Natural killer cell treated with Interleukin-12 subunit alpha and Interleukin-12 subunit beta and Interleukin-15 and Interleukin-18, amount 100 ng/mL, for 72 hours (primary cell): ENCODE measurements around the gene SRC. TPM values are rescaled to one million over a fixed set of nuclear protein-coding genes. Genes with fewer than 3 reads are reported as not detected.

Source experiments
- ATAC-seq, 2 donors: fragments of 150-1000 bp; cut with Tn5 transposase in 1 of 2; sonication (Bioruptor Pico), chemical (Tn5 transposase) in 1 of 2; 2 replicates each; pipeline ENCODE4 v1.10.0; 2021
- DNase-seq: peaks from one replicate; pipeline ENCODE4 v3.0.0; 2022; ENCODE audit warnings: low spot score
- H3K27ac Mint-ChIP-seq, 2 donors: 1 replicate in 1 of 2; 2 replicates in 1 of 2; pipeline ENCODE4 v1.8.0; 2022; ENCODE audit warnings: mixed read lengths in 2 of 2, mild to moderate bottlenecking in 1 of 2, moderate library complexity in 1 of 2
- H3K27me3 Mint-ChIP-seq, 2 donors: 1 replicate in 1 of 2; 2 replicates in 1 of 2; pipeline ENCODE4 v1.8.0; 2022; ENCODE audit warnings: mixed read lengths in 2 of 2
- H3K36me3 Mint-ChIP-seq: one replicate; pipeline ENCODE4 v1.8.0; 2022; ENCODE audit warnings: mixed read lengths
- H3K4me1 Mint-ChIP-seq, 2 donors: 1 replicate in 1 of 2; 2 replicates in 1 of 2; pipeline ENCODE4 v1.8.0; 2022; ENCODE audit warnings: low read depth in 2 of 2, mixed read lengths in 2 of 2, mild to moderate bottlenecking in 1 of 2
- H3K4me3 Mint-ChIP-seq: one replicate; pipeline ENCODE4 v1.8.0; 2022; ENCODE audit warnings: mixed read lengths
- H3K9me3 Mint-ChIP-seq: 2 replicates; pipeline ENCODE4 v1.8.0; 2022; ENCODE audit warnings: mixed read lengths
- total RNA-seq, 2 donors: library from RNA; stranded (reverse); gene quantifications; one replicate each; pipeline ENCODE4 v1.2.3, GENCODE V29; 2022

Gene SRC
- total RNA-seq, 2 donors from 2014 or later = 6.8 to 8.6 TPM

- Mint-ChIP-seq H3K9me3 (no peaks in the 10 kb centered on the region), H3K27ac (no peak overlapping the region), H3K27me3 (no peaks in the 10 kb centered on the region), H3K4me3 (no peak overlapping the region), H3K4me1 (peaks cover 9 to 16% of the 10 kb centered on the region in 2 donors), H3K36me3 (no peaks in the 10 kb centered on the region)
- no peak for DNase-seq
- ATAC-seq = no peak
Measured at GRCh38 chr20:37354210-37355195, 8.6 kb downstream of the SRC start.

- H3K36me3 Mint-ChIP-seq = no peaks in the 10 kb centered on the region
- peak overlapping the region in 1 of 2 donors; percentile 49 for H3K27ac Mint-ChIP-seq
- H3K4me3 Mint-ChIP-seq = no peak overlapping the region
- H3K9me3 Mint-ChIP-seq = no peaks in the 10 kb centered on the region
- DNase-seq (peak; percentile 8), ATAC-seq (no peak)
- H3K27me3 Mint-ChIP-seq = no peaks in the 10 kb centered on the region
- H3K4me1 Mint-ChIP-seq = peaks cover 9 to 16% of the 10 kb centered on the region in 2 donors
Measured at GRCh38 chr20:37355252-37356180, 9.6 kb downstream of the SRC start.

- H3K4me3 Mint-ChIP-seq = no peak overlapping the region
- peak; percentile 56 for DNase-seq
- no peaks in the 10 kb centered on the region for H3K27me3 Mint-ChIP-seq
- peaks cover 9 to 17% of the 10 kb centered on the region in 2 donors for H3K4me1 Mint-ChIP-seq
- ATAC-seq = peak; percentile 11 to 12
- no peaks in the 10 kb centered on the region for H3K9me3 Mint-ChIP-seq
- H3K36me3 Mint-ChIP-seq = no peaks in the 10 kb centered on the region
- H3K27ac Mint-ChIP-seq = peak overlapping the region in 1 of 2 donors; percentile 49
Measured at GRCh38 chr20:37356387-37356786, 10.4 kb downstream of the SRC start.

- Mint-ChIP-seq H3K4me3 (no peak overlapping the region), H3K27me3 (no peaks in the 10 kb centered on the region), H3K4me1 (peaks cover 9 to 17% of the 10 kb centered on the region in 2 donors), H3K9me3 (no peaks in the 10 kb centered on the region), H3K27ac (no peak overlapping the region), H3K36me3 (no peaks in the 10 kb centered on the region)
- DNase-seq = peak; percentile 32
- ATAC-seq = no peak
Measured at GRCh38 chr20:37356961-37357371, 11.0 kb downstream of the SRC start.

GRCh38 chr20:37357481-37358365 lies 11.8 kb downstream of the SRC start:
- H3K4me1 Mint-ChIP-seq = peaks cover 9 to 17% of the 10 kb centered on the region in 2 donors
- no peaks in the 10 kb centered on the region for H3K36me3 Mint-ChIP-seq
- H3K27ac Mint-ChIP-seq = no peak overlapping the region
- H3K27me3 Mint-ChIP-seq = no peaks in the 10 kb centered on the region
- H3K9me3 Mint-ChIP-seq = no peaks in the 10 kb centered on the region
- DNase-seq (peak; percentile 44), ATAC-seq (no peak)
- no peak overlapping the region for H3K4me3 Mint-ChIP-seq

- peak; percentile 16 for DNase-seq
Measured at GRCh38 chr20:37358366-37359150, 12.6 kb downstream of the SRC start.

GRCh38 chr20:37359331-37359730 lies 13.4 kb downstream of the SRC start:
- no peak overlapping the region for H3K4me3 Mint-ChIP-seq
- H3K36me3 Mint-ChIP-seq = no peaks in the 10 kb centered on the region
- H3K4me1 Mint-ChIP-seq = peaks cover 9 to 17% of the 10 kb centered on the region in 2 donors
- H3K9me3 Mint-ChIP-seq = no peaks in the 10 kb centered on the region
- ATAC-seq (no peak), DNase-seq (peak; percentile 28)
- H3K27me3 Mint-ChIP-seq = no peaks in the 10 kb centered on the region
- H3K27ac Mint-ChIP-seq = no peak overlapping the region

More at GRCh38 chr20:37358366-37359150, 12.6 kb downstream of the SRC start:
- no peaks in the 10 kb centered on the region for H3K27me3 Mint-ChIP-seq
- peaks cover 9 to 17% of the 10 kb centered on the region in 2 donors for H3K4me1 Mint-ChIP-seq
- ATAC-seq = no peak
- H3K9me3 Mint-ChIP-seq = no peaks in the 10 kb centered on the region
- no peaks in the 10 kb centered on the region for H3K36me3 Mint-ChIP-seq
- H3K4me3 Mint-ChIP-seq = no peak overlapping the region
- H3K27ac Mint-ChIP-seq = no peak overlapping the region

- Mint-ChIP-seq H3K27me3 (no peaks in the 10 kb centered on the region), H3K9me3 (no peaks in the 10 kb centered on the region), H3K4me3 (no peak overlapping the region), H3K27ac (no peak overlapping the region), H3K4me1 (peaks cover 9 to 17% of the 10 kb centered on the region in 2 donors), H3K36me3 (no peaks in the 10 kb centered on the region)
- ATAC-seq = no peak
- DNase-seq = no peak
Measured at GRCh38 chr20:37359836-37360235, 13.9 kb downstream of the SRC start.

GRCh38 chr20:37360391-37361115 lies 14.6 kb downstream of the SRC start:
- Mint-ChIP-seq H3K4me3 (no peak overlapping the region), H3K36me3 (no peaks in the 10 kb centered on the region), H3K4me1 (peaks cover 9 to 17% of the 10 kb centered on the region in 2 donors), H3K27me3 (no peaks in the 10 kb centered on the region), H3K9me3 (no peaks in the 10 kb centered on the region), H3K27ac (no peak overlapping the region)
- DNase-seq (peak; percentile 3), ATAC-seq (no peak)

GRCh38 chr20:37361336-37361735 lies 15.4 kb downstream of the SRC start:
- DNase-seq (peak; percentile 54), ATAC-seq (no peak)
- no peak overlapping the region for H3K27ac Mint-ChIP-seq
- H3K27me3 Mint-ChIP-seq = no peaks in the 10 kb centered on the region
- H3K36me3 Mint-ChIP-seq = no peaks in the 10 kb centered on the region
- no peak overlapping the region for H3K4me3 Mint-ChIP-seq
- H3K4me1 Mint-ChIP-seq = peaks cover 9 to 15% of the 10 kb centered on the region in 2 donors
- H3K9me3 Mint-ChIP-seq = no peaks in the 10 kb centered on the region

GRCh38 chr20:37362231-37362792 lies 16.4 kb downstream of the SRC start:
- DNase-seq (peak; percentile 37), ATAC-seq (no peak)
- Mint-ChIP-seq H3K27ac (no peak overlapping the region), H3K9me3 (no peaks in the 10 kb centered on the region), H3K4me3 (no peak overlapping the region), H3K27me3 (no peaks in the 10 kb centered on the region), H3K36me3 (no peaks in the 10 kb centered on the region), H3K4me1 (peaks cover 6 to 15% of the 10 kb centered on the region in 2 donors)

- no peak for ATAC-seq
- Mint-ChIP-seq H3K27ac (no peak overlapping the region), H3K36me3 (no peaks in the 10 kb centered on the region), H3K27me3 (no peaks in the 10 kb centered on the region), H3K4me3 (no peak overlapping the region), H3K4me1 (peaks cover 1 to 10% of the 10 kb centered on the region in 2 donors), H3K9me3 (no peaks in the 10 kb centered on the region)
- DNase-seq = no peak
Measured at GRCh38 chr20:37362821-37363220, 16.9 kb downstream of the SRC start.
